Suppressor macrophage treated with lipopolysaccharide for 4 hours (primary cell): ENCODE data around the gene PIGU.
A peak's percentile ranks its signal among the peaks of the same experiment; 100 is the strongest.
"Not testable (repeated sequence)": the region's sequence is repeated elsewhere in the genome, so short reads cannot be mapped to it uniquely, and the experiment has no call there.

Source experiments
- DNase-seq: peaks from one replicate; pipeline ENCODE4 v3.0.0-alpha.2; 2020

Gene PIGU

DNA sequence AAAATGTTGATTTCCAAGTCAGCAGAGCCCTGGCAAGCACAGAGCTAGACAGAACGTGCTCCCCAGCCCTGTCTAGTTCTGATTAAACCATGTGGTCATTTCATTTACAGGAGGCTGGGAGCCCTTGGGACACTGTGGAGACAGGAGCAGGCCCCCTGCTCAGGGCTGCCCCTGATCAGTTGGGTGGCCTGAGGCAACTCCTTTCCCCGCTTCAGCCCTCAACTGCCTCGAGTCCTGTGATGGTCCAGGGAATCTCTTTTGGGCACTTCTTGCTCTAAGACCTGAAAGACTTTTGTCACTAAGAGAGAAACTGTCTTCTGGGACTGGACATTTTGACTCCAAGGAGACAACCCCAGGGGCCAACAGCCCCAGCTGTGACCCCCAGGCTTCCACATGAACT is 147.2 kb downstream of the PIGU start:
- DNase-seq = no peak

DNA sequence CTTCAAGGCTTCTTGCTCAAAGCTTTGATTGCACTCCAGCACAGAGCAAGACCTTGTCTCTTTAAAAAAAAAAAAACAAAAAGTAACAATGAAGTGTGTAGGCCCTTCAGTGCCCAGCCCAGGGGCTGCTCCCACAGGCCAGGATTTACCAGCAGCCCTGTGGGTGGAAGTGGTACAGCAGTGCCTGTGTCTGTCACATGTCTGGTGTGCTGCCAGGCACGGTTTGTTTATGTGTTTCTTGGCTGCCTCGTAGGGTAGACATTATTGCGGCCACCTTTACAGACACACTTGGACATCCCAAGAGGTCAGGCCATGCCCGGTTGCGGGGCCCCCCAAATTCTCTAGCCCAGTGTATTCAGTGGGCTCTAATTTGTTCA is 148.0 kb downstream of the PIGU start:
- no peak for DNase-seq

DNA sequence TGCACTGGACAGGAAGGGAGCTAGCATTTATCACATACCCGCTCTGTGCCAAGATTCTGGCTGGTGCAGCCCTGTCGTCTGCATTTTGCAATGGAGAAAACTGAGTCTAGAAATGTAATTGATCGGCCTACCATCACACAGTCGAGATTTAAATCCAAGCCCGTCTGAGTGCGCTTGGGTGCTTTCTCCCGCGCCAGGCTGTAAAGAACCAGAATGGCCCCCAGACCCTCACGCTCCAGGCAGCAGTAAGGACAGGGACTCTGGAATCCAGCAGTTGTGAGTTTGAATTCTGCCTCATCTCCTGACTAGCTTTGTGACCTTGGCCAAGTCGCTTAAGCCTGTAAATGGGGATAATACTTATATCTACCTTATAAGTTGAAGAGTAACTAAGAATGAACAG is 149.9 kb downstream of the PIGU start:
- DNase-seq = no peak

- no peak for DNase-seq
Measured at GRCh38 chr20:34526466-34526865, 150.4 kb downstream of the PIGU start.

- peak; percentile 4 for DNase-seq
Measured at GRCh38 chr20:34525709-34526416, 151.0 kb downstream of the PIGU start.

GRCh38 chr20:34525342-34525708 is 151.6 kb downstream of the PIGU start:
- no peak for DNase-seq

- DNase-seq = no peak
Measured at GRCh38 chr20:34524426-34524825, 152.5 kb downstream of the PIGU start.

GRCh38 chr20:34522969-34523871 is 153.7 kb downstream of the PIGU start:
- DNase-seq = peak; percentile 21

DNA sequence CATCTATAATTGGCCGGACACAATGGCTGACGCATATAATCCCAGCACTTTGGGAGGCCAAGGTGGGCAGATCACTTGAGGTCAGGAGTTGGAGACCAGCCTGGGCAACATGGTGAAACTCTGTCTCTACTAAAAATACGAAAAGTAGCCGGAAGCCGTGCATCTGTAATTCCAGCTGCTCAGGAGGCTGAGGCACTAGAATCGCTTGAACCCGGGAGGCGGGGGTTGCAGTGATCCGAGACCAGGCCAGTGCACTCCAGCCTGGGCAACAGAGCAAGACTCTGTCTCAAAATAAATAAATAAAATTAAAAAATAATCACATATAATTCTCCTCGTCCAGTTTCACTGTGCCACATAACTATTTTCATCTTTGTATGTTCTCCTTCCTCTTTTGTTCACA is 157.1 kb downstream of the PIGU start:
- DNase-seq = not testable (repeated sequence)

DNA sequence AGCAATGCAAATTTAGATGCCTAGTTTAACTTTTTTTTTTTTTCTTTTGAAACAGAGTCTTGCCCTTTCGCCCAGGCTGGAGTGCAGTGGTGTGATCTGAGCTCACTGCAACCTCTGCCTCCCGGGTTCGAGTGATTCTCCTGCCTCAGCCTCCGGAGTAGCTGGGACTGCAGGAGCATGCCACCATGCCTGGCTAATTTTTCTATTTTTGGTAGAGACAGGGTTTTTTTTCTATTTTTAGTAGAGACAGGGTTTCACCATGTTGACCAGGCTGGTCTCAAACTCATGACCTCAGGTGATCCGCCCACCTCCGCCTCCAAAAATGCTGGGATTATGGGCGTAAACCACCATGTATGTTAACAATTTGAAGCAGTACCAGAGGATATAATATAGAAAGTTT is 158.0 kb downstream of the PIGU start:
- not testable (repeated sequence) for DNase-seq

- peak; percentile 41 for DNase-seq
Measured at GRCh38 chr20:34517114-34517505, 159.8 kb downstream of the PIGU start.

GRCh38 chr20:34516247-34517113 is 160.4 kb downstream of the PIGU start, which contains the start of gene DYNLRB1:
TSS of gene DYNLRB1 (plus strand) at chr20:34516422. CDS start at chr20:34516459, 37 bp downstream.
- DNase-seq = peak; percentile 99

GRCh38 chr20:34515484-34516246 is 161.2 kb downstream of the PIGU start:
- peak; percentile 34 for DNase-seq

DNA sequence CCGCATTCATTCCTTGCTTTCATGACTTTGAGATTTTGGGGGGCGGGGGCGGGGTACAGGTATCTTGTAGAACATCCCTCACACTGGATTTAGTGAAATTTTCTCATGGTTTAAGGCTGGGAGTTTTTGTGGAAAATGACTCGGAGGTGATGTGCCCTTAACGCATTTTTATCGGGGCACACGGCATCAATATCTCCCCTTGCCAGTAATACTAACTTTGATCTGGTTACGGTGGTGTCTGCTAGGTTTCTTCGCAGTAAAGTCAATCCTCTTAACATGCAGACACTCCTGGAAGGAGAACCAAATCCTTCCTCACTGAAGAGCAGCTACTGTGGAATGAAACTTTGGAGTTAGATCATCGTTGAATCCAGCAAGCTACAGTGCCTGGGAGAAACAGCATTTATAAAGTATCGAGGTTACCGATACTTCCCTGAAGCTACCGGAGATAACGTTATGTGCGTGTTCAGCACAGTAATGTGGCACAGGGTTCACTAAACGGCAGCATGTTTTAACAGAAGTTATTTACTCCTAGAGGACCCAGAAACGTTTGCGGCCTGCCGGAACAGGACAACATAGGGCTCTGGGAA is 161.9 kb downstream of the PIGU start:
- peak; percentile 21 for DNase-seq

GRCh38 chr20:34514034-34514433 is 162.9 kb downstream of the PIGU start:
- DNase-seq = not testable (repeated sequence)

DNA sequence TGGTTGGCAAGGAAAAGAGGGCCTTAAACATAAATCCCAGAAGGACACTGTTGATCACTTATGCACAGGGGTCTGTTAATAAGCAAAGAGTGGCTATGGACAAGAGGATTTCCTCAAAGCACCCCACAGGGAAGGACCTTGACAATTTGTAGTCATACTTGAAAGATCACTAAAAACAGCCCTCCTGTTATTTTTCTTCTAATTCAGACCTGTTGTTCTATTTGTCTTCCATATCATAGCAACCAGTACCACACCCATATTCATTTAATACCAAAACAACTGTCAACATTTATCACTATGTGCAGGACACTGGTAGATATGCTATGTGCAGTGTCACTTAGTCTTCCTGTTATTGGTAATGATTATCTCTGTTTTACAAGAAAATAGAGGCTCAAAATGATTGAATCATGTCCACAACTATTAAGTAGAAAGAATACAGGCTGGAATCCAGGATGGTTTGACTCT is 163.9 kb downstream of the PIGU start:
- DNase-seq = no peak

- no peak for DNase-seq
Measured at GRCh38 chr20:34512266-34512954, 164.5 kb downstream of the PIGU start.

DNA sequence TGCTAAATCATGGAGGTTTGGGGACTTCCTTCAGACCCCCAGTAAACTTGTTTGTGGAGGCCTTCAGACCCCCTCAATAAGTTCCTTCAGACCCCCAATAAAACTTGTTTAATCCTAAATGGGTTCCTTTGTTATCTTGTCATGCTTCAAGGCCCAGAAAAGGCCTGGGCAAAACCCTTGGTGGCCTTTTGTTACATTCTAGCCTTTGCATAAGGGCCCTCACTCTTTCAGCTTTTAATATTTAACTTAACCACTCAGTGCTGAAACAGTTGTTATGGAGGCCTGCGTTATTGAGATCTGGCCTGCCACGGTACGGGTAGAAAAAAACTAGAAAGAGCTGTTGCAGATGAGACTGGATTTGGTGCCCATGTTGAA is 165.0 kb downstream of the PIGU start:
- DNase-seq = no peak

DNA sequence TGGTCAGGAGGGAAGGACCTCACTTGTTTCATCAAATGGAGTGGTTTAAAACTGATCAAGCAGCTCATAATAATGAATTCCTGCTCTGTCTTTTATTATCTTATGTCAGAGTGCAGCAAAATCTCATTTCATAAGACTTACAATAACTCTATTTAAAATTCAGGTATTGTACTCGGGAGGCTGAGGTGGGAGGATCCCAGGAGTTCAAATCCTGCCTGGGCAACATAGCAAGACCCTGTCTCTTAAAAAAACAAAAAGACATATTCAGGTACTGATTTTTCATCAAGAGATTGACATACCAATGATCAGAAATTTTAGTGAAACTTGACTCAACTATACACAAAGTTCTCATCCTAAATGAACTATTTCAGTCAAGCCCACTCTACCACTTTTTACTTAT is 166.3 kb downstream of the PIGU start:
- DNase-seq = no peak
